Hematopoietic multipotent progenitor cell treated with erythropoietin and hydrocortisone succinate and interleukin-3 and kit ligand, for 17 days (in vitro differentiated cells): Measurements from ENCODE around the gene MAPK8IP1.
"Not testable (repeated sequence)": the region's sequence is repeated elsewhere in the genome, so short reads cannot be mapped to it uniquely, and the experiment has no call there.

Experiments used
- DNase-seq: peaks from one replicate; pipeline ENCODE4 v3.0.0-alpha.2; 2015; ENCODE audit warnings: low spot score

Gene MAPK8IP1

DNA sequence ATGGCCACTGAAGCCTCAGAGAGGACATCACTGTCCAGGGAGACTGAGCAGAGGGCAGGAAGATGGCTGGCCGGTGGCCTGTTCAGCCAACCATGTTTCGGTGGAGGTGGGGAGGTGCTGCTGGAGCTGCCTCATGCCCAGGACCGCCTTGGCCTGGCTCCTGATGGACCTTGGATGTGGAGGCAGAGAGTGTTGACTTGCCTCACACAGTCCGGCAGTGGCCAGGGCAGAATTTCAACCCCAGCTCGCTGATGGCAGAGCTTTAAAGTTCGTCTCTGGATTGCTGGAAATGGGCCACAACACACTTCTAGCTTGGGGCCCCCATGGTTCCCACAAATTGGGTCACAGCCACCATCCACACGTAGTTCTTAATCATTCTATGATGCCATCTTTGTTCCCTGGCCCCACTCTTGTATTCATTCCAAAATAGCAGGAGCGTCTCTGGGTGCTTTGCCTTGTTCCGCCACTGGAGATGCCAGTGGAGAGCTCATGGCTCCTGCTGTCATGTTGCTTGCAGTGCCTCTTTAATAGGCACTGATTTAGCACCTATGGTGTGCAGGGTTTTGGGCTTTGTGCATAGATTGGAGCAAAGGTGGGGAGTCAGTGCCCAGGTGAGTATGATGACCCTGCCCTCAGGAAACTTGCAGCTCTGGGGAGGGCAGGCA is 5.6 kb downstream of the MAPK8IP1 start:
- no peak for DNase-seq

DNA sequence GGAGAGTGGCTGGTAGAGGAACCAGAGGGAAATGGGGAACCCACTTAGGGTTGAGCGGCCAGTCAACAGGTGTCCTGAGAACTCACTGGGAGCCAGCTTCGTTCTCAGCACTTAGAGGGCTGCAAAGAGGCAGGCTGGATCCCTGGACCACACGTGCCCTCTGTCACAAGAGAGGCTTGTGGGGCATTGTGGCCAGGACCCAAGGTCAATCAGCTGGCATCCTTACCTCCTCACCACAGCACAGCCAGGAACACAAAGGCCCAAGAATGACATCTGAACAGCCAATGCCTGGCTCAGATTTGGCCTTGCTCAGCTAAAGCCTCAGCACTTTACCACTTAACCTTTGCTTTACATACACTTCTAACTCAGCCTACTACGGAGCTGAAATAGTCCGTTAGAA is 7.4 kb downstream of the MAPK8IP1 start:
- no peak for DNase-seq

DNA sequence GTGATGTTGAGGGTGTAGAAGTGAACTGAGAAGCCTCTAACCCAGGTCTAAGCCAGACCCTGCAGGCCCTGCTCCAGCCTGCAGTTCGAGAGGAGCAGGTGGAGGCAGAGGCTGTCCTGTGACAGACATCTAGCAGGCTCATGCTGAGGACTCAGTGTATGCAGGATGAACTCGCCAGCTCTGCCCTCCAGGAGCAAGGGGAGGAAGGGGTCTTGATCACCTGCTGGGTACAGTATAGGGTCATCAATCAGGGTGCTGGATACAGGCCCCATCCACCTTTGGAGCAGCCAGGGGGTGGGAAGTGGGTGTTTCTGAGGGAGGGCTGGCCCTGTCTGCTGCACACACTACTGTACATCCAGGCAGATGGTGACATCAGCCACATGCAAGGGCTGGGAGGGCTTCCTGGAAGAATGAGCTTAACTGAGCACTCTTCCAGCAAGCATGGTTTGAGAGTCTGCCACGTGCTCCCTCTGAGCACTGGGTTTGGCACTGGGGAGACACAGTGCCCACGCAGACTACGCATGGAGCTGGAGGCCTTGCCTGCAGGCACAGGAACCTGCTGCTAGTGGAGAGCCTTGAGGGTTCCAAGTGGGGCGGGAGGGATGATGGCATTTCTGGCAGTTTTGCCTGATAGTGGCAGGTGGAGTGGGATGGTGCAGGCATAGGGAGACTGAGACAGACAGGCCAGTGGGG is 9.2 kb downstream of the MAPK8IP1 start:
- DNase-seq: no peak

DNA sequence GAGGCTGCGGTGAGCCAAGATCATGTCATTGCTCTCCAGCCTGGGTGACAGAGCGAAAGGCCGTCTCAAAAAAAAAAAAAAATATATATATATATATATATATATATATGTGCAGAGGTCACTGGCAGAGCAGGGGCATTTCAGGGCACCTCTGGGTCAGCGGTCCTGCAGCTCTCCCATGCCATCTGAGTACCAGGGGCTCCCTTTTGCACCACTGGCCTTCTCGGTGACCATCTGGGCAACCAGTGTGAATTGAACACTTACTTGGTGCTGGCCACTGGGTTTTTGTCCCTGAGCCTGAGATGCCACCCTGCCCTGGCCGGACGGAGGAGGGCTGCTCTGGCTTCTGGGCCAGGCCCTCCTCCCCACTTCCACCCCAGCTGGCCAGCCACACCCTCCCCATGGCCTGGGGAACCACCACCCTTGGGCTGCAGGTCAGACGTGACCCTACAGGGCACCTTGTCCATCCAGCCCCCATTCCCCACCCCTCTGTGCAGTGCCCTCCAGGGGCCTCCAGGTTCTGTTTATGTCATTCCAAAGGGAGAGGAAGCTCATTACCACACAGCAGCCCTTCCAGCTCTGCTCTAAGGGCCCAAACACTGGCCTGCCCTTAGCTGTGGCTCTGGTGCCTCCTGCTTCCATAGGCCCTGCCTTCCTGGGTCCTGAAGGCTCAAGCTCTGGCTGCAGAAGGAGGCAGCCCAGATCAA is 10.3 kb downstream of the MAPK8IP1 start:
- no peak for DNase-seq

DNA sequence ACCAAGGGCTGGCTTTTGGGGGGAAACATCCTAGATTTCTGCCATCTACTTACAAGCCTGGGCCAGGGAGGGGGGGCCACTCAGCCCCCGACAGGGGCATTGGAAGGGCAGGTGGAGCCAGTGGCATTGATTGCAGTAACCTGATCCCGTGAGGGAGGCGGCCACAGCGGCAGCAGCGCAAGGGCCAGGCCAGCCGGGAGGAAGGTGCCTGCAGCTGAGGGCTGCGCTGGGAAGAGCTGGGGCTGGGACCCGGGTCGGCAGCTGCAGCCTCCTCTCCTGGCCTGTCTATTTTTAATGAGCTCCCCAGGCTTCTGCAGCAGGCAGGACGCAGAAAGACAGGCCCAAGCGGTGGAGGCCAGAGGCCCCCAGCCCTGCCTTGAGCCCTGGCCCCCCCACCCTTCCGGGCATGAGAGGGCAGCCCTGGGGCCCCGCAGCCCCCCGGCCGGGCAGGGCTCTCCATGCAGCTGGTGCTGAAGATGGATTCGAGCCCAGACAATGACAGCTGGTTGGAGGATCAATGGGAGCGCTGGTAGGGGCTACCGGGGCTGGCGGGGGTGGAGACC is 11.1 kb downstream of the MAPK8IP1 start:
- no peak for DNase-seq

DNA sequence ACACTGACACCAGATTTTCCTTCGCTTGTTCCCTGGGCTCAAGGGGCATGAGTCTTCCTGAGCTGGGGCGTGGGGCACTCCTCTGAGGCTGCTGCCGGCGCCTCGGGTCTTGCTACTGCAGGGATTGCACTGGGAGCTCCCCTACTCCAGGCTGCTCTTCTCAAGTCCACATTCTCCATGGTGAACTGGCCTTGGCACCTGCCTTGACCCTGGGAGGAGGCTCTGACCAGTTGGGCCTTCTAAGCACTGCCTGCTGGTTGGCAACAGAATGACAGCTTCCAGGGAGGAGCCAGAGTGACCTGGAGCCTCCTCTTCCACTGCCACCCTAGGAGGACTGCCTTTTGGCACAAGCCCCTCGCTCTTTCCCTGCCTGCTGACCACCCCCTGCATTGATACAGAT is 12.1 kb downstream of the MAPK8IP1 start:
- DNase-seq: no peak

DNA sequence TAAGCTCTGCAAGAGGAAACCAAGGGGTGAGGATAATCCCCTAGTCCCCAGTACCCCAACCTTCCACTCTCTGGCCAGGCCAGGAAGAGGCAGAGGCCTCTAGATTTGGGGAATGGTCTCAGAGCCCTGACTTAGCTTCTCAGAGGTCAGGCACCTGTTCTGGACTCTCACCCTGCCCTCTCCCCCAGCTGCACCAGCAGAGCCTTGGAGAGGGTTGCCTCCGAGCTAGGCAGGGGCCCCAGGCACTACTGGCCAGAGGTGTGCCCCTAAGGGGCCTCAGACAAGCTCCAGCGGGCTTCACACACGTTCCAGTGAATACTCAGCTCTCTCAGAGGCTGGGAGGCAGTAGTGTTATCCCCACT is 13.6 kb downstream of the MAPK8IP1 start:
- DNase-seq: no peak

DNA sequence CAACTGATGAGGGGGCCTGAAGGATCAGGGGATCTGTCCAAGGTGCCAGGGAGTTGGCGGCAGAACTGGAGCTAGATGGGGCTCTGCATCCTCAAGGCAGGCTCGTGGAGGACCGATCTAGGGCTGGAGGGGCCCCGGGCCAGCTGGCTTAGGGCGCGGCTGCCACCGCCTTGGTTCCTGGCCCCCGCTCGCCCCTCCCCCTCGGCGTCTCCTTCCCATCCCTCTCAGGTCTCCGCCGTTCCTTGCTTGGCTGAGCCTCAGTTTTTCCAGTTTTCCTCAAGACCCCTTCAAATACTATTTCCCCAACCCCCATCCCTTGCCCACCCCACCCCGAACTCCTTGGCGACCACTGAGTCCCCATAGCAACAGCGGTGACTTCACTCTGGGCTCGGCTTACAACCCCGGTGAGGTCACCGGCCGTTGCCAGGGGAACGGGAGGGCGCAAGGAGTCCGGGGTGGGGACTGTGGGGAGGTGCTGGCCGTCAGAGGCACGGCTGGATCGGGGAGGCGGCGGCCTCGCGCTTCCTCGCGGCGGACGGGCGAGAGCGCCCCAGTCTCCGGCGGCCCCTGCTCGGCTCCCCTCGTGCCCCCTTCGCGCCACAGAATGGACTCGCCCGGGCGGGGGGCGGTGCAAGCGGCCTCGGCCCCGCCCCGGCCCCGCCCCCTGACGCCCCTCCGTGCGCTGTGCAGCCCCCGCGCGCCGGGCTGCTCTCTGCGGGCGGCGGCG is 14.2 kb downstream of the MAPK8IP1 start:
- no peak for DNase-seq

DNA sequence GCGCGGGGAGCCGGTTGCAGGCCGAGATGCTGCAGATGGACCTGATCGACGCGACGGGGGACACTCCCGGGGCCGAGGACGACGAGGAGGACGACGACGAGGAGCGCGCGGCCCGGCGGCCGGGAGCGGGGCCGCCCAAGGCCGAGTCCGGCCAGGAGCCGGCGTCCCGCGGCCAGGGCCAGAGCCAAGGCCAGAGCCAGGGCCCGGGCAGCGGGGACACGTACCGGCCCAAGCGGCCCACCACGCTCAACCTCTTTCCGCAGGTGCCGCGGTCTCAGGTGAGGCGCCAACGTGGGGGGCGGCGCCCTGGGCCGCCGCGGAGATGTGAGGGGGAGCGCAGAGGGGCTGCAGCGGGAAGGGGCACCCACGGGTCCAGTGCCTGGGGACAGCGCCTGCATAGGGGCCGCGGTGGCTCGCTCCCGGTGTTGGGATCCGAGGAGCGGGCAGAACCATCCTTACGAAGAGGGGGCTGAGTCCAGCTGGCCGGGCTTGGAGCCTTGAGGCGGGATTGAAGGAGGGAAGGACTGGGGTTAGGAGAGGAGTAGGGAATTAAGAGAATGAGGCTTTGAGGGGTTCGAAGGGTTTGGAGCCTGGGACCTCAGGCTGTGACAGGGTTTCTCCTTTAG is 14.8 kb downstream of the MAPK8IP1 start:
- DNase-seq: not testable (repeated sequence)

DNA sequence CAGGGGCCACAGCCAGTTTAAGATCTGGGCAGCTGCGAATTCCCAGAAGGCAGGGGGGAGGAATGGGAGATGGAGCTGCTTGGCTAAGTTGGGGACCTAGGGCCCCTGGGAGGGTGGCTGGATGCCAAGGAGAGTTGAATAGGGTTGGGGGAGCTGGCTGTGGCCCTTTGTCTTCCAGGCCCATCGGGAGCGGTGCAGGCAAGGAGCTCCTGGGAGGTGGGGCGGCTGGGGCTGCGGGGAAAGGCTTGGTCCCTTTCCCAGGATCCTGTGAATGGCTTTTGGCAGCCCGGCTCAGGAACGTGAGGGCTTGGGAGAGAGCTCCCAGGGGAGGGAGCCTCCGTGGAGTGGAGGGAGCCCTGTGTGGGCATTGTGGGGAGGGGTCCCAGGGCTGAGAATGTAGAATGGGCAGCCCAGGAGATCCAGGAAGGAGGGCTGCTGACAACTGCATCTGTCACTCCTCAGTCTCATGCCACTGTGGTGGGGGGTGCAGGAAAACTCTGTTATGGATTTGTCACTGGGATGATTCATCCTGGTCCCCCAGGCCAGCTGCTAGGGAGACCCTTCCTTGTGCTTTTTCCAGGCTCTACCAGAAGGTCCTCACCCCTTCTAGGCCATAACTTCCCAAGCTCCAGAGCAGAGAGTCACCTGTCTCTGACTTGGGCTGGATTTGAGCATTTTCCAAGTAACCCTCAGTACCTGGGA is 15.6 kb downstream of the MAPK8IP1 start:
- no peak for DNase-seq

DNA sequence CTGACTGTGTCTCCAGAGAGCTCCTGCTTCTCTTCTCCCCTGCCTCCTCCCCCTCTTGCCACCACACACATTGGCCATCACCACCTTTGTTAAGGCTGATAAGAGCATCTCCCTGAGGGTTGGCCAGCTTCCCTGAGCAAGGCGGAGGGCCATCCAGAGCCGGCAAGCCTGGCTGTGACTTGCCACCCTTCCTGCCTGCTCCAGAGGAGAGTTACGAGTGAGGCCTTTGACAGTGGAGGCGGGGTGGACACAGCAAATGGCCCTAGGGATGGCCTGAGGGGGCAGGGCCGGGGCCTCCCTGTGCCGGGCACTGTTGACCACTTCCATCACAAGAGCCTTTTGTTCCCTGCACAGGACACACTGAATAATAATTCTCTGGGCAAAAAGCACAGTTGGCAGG is 16.2 kb downstream of the MAPK8IP1 start:
- no peak for DNase-seq

DNA sequence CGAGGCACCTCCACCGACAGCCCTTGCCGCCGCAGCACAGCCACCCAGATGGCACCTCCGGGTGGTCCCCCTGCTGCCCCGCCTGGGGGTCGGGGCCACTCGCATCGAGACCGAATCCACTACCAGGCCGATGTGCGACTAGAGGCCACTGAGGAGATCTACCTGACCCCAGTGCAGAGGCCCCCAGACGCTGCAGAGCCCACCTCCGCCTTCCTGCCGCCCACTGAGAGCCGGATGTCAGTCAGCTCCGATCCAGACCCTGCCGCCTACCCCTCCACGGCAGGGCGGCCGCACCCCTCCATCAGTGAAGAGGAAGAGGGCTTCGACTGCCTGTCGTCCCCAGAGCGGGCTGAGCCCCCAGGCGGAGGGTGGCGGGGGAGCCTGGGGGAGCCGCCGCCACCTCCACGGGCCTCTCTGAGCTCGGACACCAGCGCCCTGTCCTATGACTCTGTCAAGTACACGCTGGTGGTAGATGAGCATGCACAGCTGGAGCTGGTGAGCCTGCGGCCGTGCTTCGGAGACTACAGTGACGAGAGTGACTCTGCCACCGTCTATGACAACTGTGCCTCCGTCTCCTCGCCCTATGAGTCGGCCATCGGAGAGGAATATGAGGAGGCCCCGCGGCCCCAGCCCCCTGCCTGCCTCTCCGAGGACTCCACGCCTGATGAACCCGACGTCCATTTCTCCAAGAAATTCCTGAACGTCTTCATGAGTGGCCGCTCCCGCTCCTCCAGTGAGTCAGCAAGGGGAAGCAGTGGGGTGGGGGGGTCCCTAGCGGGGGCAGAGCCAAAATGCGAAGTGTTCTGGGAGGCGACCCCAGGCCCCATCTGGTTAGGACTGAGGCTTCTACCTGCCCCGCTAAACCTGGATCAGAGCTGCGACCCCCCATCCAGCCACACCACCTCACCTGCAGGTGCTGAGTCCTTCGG is 17.3 kb downstream of the MAPK8IP1 start:
- no peak for DNase-seq

DNA sequence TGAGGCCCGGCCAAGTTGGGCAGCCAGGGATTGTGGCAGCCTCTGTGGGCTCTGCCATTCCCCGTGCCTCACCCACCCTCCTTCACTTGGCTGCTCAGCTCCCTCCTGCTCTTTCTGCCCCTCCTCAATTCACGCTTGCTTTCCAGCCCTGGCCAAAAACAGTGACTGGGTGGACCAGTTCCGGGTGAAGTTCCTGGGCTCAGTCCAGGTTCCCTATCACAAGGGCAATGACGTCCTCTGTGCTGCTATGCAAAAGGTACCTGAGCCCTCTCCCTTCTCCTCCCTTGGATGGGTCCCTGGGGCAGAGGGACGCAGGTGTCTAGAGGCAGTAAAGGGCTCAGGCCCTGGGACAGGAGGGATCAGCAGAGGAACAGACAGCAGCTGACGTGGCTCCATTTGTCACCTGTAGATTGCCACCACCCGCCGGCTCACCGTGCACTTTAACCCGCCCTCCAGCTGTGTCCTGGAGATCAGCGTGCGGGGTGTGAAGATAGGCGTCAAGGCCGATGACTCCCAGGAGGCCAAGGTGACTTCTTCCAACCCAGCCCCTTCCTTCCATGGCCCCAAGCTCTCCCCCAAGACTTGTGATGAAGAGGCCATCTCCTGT is 19.0 kb downstream of the MAPK8IP1 start:
- no peak for DNase-seq

DNA sequence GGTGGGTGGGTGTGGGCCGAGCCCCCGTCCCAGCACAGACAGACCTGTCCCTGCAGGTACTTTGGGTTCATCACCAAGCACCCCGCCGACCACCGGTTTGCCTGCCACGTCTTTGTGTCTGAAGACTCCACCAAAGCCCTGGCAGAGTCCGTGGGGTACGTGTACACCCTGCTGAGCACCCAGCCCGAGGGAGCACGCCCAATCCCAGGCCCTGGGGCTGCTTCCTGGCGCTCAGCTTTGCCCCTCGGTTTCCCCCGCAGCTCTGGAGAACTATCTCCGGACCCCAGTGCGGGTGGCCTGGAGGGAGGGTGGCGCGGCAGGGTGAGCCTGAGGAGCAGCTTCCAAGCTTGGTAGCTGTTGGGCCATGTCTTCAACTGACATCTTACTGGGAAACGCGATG is 19.6 kb downstream of the MAPK8IP1 start:
- no peak for DNase-seq

DNA sequence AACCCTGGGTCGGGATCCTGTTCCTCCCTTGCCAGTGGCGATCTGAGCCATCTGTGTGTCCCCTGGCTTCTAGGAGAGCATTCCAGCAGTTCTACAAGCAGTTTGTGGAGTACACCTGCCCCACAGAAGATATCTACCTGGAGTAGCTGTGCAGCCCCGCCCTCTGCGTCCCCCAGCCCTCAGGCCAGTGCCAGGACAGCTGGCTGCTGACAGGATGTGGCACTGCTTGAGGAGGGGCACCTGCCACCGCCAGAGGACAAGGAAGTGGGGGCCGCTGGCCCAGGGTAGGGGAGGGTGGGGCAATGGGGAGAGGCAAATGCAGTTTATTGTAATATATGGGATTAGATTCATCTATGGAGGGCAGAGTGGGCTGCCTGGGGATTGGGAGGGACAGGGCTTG is 20.1 kb downstream of the MAPK8IP1 start:
- not testable (repeated sequence) for DNase-seq

DNA sequence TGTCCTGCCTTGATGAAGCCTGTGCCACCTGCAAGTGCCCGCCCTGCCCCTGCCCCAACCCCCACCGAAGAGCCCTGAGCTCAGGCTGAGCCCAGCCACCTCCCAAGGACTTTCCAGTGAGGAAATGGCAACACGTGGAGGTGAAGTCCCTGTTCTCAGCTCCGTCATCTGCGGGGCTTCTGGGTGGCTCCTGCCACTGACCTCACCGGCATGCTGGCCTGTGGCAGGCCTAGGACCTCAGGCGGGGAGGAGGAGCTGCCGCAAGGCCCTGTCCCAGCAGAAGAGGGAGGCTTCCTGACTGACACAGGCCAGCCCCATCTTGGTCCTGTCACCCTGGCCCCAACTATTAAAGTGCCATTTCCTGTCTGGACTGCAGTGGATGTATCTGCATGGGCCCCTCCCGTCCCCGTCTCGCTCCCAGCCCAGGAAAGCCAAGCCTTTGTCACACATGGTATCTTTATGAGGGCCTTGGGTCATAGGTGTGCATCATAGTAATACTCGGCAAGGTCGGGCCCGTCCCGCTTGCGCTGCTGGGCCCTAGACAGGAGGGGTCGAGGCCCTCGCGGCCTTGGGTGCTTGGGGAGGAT is 20.7 kb downstream of the MAPK8IP1 start:
- no peak for DNase-seq

DNA sequence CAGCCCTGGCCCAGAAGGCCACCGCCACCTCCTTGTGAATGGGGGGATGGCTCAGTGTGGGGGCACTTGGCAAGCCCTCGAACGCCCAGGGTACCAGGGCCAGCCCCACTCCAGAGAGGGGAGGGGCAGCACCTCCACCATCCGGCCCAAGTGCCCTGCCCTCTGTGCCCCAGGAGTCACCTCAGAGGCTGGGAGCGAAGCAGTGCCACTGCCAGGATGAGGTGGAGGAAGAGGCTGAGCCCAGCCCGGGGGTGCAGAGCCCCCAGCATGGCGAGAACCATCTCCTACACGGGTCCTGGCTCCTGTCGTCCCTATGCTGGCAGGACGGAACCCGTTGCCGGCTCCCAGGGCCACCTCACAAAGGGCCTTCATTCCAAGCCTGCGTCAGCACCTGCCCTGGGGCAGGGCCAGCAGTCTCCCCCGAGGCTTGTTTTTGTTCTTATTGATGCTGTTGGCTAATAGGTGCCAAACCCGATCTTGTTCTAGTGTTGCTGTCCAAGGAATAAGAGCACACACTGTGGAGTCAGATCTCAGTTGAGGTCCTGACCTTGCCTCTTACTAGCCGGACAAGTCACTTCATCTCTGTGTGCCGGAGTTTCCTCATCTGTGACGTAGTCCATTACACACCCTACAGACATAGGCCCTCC is 21.6 kb downstream of the MAPK8IP1 start, which contains the start of gene FREY1:
Gene FREY1 (minus strand): TSS at position 307 of the 647 bp plus-strand sequence. CDS start 26 bp downstream, at position 281.
- no peak for DNase-seq

DNA sequence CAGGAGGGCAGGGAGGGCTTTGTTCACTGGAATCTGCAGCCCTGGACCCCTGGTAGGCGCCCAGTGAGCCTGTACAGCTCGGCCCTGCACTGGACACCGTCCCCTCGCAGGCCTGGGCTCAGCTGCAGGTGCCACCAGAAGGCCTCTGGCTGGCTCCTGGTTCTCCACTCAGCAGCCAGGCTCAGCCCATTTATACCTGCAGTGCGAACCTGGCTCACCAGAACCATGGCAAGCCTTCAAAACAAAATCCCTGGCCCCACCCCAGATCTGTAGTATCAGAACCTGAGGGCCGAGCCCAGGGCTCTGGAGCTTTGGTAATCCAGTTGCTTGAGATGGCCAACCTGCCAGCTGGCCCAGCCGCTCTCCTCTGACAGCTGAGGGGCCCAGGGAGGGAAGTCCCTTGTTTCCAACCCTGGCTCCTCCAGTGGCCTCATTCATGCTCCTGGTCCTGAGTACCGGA is 22.5 kb downstream of the MAPK8IP1 start:
- DNase-seq: no peak
